Hepatocyte (in vitro differentiated cells): ENCODE measurements around the gene HOXC12.

Experiments
- EZH2 ChIP-seq: fragments of 200-600 bp; sonication (generic); IDR thresholded peaks from 2 replicates; pipeline ENCODE4 v1.6.1; 2016; ENCODE audit warnings: antibody characterized with exemption, mild to moderate bottlenecking, borderline replicate concordance
- TF ChIP-seq, protein P1 (sequence below): fragments of 200-600 bp; sonication (generic); IDR thresholded peaks from 2 replicates; pipeline ENCODE4 v1.5.1; 2016; ENCODE audit warnings: antibody characterized with exemption, mild to moderate bottlenecking; ENCODE audit not compliant: poor library complexity

DNA sequence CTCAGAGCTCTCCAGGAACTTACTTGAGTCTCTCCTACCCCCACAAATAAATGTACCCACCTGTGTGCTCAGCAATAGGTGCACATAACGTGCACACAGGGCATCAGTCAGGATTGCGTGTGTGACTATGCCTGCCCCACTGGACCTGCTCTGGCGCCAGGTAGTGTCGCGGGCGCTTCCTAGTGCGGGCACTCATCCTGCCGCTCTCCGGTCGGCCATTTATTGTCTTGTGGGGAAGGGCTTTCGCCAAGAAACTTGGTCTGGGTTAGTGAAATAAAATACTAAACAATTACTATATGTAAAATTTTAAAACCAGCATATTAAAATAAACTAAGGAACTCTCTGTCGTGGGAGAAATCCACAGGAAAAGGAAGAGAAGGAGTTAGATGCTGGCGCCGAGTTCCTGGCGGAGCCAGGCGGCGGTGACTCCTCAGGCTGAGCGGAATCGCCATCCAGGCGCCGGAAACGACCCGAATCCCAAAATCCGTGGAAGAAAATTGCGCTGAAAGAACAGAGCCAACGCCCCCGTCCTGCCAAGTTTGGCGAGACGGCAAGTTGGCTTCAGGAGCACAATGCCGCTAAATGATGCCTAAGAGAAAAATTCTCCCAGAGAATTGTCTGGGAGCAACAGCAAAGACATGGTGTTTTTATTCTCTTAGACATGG is 24.0 kb upstream of the HOXC12 start:
- TF ChIP-seq, protein P1, sequence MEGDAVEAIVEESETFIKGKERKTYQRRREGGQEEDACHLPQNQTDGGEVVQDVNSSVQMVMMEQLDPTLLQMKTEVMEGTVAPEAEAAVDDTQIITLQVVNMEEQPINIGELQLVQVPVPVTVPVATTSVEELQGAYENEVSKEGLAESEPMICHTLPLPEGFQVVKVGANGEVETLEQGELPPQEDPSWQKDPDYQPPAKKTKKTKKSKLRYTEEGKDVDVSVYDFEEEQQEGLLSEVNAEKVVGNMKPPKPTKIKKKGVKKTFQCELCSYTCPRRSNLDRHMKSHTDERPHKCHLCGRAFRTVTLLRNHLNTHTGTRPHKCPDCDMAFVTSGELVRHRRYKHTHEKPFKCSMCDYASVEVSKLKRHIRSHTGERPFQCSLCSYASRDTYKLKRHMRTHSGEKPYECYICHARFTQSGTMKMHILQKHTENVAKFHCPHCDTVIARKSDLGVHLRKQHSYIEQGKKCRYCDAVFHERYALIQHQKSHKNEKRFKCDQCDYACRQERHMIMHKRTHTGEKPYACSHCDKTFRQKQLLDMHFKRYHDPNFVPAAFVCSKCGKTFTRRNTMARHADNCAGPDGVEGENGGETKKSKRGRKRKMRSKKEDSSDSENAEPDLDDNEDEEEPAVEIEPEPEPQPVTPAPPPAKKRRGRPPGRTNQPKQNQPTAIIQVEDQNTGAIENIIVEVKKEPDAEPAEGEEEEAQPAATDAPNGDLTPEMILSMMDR, result no peak
- peak; percentile 65 for TF ChIP-seq EZH2
